ENCODE measurements around the gene BPIFB2.

- TF ChIP-seq MXI1 (conservative IDR thresholded peaks at IDR 0.05; ENCODE audit: poor library complexity, severe bottlenecking) (no peak), CTCF (IDR thresholded peaks at IDR 0.05; ENCODE audit: poor library complexity, severe bottlenecking) (no peak), POLR2AphosphoS5 (IDR thresholded peaks at IDR 0.05) (no peak), EZH2 (IDR thresholded peaks at IDR 0.05; ENCODE audit: borderline replicate concordance, insufficient read depth, low read length, poor library complexity, severe bottlenecking) (no peak), RAD21 (conservative IDR thresholded peaks at IDR 0.05) (no peak), EP300 (conservative IDR thresholded peaks at IDR 0.05; ENCODE audit: poor library complexity, severe bottlenecking) (no peak), TAF1 (IDR thresholded peaks at IDR 0.05; ENCODE audit: low read depth) (no peak), SMC3 (conservative IDR thresholded peaks at IDR 0.05; ENCODE audit: poor library complexity) (no peak), REST (IDR thresholded peaks at IDR 0.05; ENCODE audit: borderline replicate concordance) (no peak)
Observed at GRCh38 chr20:33004141-33004751, 3.3 kb upstream of the BPIFB2 start, which contains the start of gene SUN5.

Data from neural cell (in vitro differentiated cells).